ENCODE measurements around the gene IQCC.

Gene IQCC

GRCh38 chr1:32224285-32224684 lies 18.8 kb downstream of the IQCC start:
- no peak for FAIRE-seq

GRCh38 chr1:32228771-32229170 lies 23.3 kb downstream of the IQCC start:
- FAIRE-seq: no peak

- no peak for FAIRE-seq
These were observed 26.5 kb downstream of the IQCC start for GRCh38 chr1:32231843-32232432.

GRCh38 chr1:32232558-32233304 lies 27.3 kb downstream of the IQCC start:
- FAIRE-seq: no peak

GRCh38 chr1:32234792-32235191 lies 29.3 kb downstream of the IQCC start:
- FAIRE-seq: no peak

- no peak for FAIRE-seq
These were observed 33.9 kb downstream of the IQCC start for GRCh38 chr1:32239337-32239736.

- no peak for FAIRE-seq
These were observed 34.3 kb downstream of the IQCC start for GRCh38 chr1:32239790-32240139.

- FAIRE-seq: no peak
These were observed 34.9 kb downstream of the IQCC start for GRCh38 chr1:32240140-32240951.

- FAIRE-seq: no peak
These were observed 35.7 kb downstream of the IQCC start for GRCh38 chr1:32241001-32241763.

GRCh38 chr1:32242341-32242851 lies 36.9 kb downstream of the IQCC start:
- FAIRE-seq: no peak

- no peak for FAIRE-seq
These were observed 41.4 kb downstream of the IQCC start, which contains the start of gene FAM167B for GRCh38 chr1:32246888-32247273. FAM167B (plus strand) TSS chr1:32247222; CDS start chr1:32247422, 200 bp downstream.

- FAIRE-seq: no peak
These were observed 42.0 kb downstream of the IQCC start for GRCh38 chr1:32247452-32247851.

- FAIRE-seq: no peak
These were observed 42.8 kb downstream of the IQCC start for GRCh38 chr1:32247983-32248889.

- FAIRE-seq: no peak
These were observed 44.5 kb downstream of the IQCC start for GRCh38 chr1:32249831-32250525.

- no peak for FAIRE-seq
These were observed 45.6 kb downstream of the IQCC start, which contains the start of gene LCK for GRCh38 chr1:32250893-32251716. LCK (plus strand) TSS chr1:32251265; CDS start chr1:32274330, 23,065 bp downstream.

- no peak for FAIRE-seq
These were observed 49.9 kb downstream of the IQCC start for GRCh38 chr1:32255072-32256071.

- FAIRE-seq: no peak
These were observed 51.2 kb downstream of the IQCC start for GRCh38 chr1:32256473-32257226.

GRCh38 chr1:32257227-32257508 lies 51.7 kb downstream of the IQCC start:
- FAIRE-seq: no peak

All from colon (tissue), 2 donors.